Left lung (tissue), 10 donors: ENCODE data around the gene SECTM1. TPM values are rescaled to one million over a fixed set of nuclear protein-coding genes. Genes with fewer than 3 reads are reported as not detected.

Source experiments
- ATAC-seq: fragments of 200-7000 bp; cut with Tn5 transposase; one replicate; pipeline ENCODE4 v1.9.1; 2020; ENCODE audit warnings: moderate library complexity
- DNase-seq, 4 donors: peaks; one replicate each; pipeline ENCODE4 v3.0.0-alpha.2; 2013 to 2020
- H3K27ac ChIP-seq, 2 donors: fragments of 200-600 bp; sonication (generic) in 1 of 2; one replicate each; pipeline versions ENCODE4 v1.5.0 to v1.8.0; 2020 to 2021
- H3K27me3 ChIP-seq, 2 donors: fragments of 200-600 bp; sonication (generic) in 1 of 2; one replicate each; pipeline versions ENCODE4 v1.5.0 to v1.8.0; 2020 to 2021
- H3K36me3 ChIP-seq, 2 donors: fragments of 200-600 bp; sonication (generic) in 1 of 2; one replicate each; pipeline versions ENCODE4 v1.5.0 to v1.8.0; 2020 to 2021
- H3K4me1 ChIP-seq, 2 donors: fragments of 200-600 bp; one replicate each; pipeline ENCODE4 v1.8.0; 2021
- H3K4me3 ChIP-seq, 2 donors: fragments of 200-600 bp; sonication (generic) in 1 of 2; one replicate each; pipeline versions ENCODE4 v1.5.0 to v1.8.0; 2020 to 2021; ENCODE audit warnings: mild to moderate bottlenecking in 1 of 2
- H3K9me3 ChIP-seq, 2 donors: fragments of 200-600 bp; sonication (generic) in 1 of 2; one replicate each; pipeline versions ENCODE4 v1.5.0 to v1.8.0; 2020 to 2021
- intact Hi-C, 2 donors: fragments of 100-400 bp; cut with DNase I; formaldehyde crosslinking; loops; one replicate each; pipeline versions ENCODE4 v1.11.2 to v1.14.2; 2022
- polyA plus RNA-seq, 6 donors: library from polyadenylated mRNA; unstranded; fragments of 120-200 nt; gene quantifications; one replicate each; pipeline ENCODE4 v1.2.1, GENCODE V29; 2013; ENCODE audit not compliant: insufficient read length in 6 of 6
- total RNA-seq, 2 donors: library from RNA; stranded (reverse); fragmentation: NEBNext Ultra II Directional; extraction: Animal tissue kit (Norgen Biotek cat#: 25700); gene quantifications; one replicate each; pipeline ENCODE4 v1.2.1, GENCODE V29; 2021
- TF ChIP-seq, protein P1 (sequence below), 2 donors: fragments of 200-600 bp; sonication (generic) in 1 of 2; IDR thresholded peaks; one replicate each; pipeline versions ENCODE4 v1.5.0 to v1.8.0; 2021; ENCODE audit warnings: antibody characterized with exemption in 2 of 2
- donor health status: DM: no; HTN: yes; CAD: no.
- donor health status: DM: no; HTN: no; CAD: no.

Gene SECTM1
- total and polyA plus RNA-seq, 8 donors, result 1.9 to 36.8 (median 2.7) TPM

DNA sequence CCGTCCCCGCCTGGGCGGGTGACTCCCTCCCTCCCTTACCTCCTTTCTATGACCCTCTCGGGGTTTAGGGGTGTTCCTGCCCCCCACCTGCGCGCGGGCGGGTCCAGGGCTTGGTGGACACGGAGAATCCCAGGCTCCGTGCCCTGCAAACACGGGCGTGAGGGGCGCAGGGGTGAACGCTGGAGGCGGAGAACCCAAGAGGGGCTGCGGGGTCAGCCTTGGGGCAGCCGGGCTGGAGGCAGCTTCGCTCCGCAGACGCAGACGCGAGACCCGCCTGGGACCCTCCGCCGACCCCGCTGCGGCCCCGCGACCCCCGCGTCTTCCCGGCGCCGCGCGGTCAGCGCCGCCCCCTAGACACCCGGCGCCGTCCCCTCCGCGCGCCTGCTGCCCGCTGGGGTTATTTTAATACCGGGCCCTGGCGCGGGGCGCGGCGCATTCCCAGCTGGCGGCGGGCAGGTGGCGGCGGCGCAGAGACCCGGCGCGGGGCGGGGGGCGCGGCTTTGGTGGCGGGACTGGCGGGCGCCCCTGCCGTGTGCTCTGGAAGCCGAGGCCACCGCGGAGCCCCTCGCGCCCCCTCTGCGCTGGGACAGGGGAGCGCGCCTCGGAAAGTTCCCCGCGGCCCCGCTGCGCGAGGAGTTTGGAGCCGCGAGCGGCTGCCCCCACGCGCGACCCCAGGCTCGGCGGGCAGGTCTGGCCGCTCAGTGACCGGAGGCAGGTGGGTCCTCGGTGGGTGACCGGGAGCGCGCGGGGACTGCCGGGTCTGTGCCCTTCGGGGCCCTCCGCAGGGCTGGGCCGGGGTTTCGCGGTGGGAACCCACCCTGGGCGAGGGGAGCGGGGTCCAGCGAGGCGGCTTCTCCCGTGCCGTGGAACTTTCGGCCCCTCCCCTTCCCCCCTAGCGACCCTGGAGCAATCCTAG, 38.0 kb upstream of the SECTM1 start, which contains the start of gene UTS2R:
UTS2R (plus strand) TSS at position 433 of the 916 bp plus-strand sequence. CDS start 2,560 bp downstream, outside the sequence.
- Histone ChIP-seq H3K36me3 (no peaks in the 10 kb centered on the region), H3K4me1 (peaks cover 6 to 25% of the 10 kb centered on the region in 2 donors), H3K9me3 (no peaks in the 10 kb centered on the region), H3K27me3 (peaks cover 65 to 92% of the 10 kb centered on the region in 2 donors), H3K27ac (no peak within 1 kb of the TSS), H3K4me3 (peak within 1 kb of the TSS in 1 of 2 donors; percentile 4)
- ATAC-seq, result no peak
- peak in 1 of 4 donors; percentile 72 for DNase-seq
- intact Hi-C loops, result no loop called here
- TF ChIP-seq, protein P1, sequence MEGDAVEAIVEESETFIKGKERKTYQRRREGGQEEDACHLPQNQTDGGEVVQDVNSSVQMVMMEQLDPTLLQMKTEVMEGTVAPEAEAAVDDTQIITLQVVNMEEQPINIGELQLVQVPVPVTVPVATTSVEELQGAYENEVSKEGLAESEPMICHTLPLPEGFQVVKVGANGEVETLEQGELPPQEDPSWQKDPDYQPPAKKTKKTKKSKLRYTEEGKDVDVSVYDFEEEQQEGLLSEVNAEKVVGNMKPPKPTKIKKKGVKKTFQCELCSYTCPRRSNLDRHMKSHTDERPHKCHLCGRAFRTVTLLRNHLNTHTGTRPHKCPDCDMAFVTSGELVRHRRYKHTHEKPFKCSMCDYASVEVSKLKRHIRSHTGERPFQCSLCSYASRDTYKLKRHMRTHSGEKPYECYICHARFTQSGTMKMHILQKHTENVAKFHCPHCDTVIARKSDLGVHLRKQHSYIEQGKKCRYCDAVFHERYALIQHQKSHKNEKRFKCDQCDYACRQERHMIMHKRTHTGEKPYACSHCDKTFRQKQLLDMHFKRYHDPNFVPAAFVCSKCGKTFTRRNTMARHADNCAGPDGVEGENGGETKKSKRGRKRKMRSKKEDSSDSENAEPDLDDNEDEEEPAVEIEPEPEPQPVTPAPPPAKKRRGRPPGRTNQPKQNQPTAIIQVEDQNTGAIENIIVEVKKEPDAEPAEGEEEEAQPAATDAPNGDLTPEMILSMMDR (IDR thresholded peaks at IDR 0.05), result no peak

DNA sequence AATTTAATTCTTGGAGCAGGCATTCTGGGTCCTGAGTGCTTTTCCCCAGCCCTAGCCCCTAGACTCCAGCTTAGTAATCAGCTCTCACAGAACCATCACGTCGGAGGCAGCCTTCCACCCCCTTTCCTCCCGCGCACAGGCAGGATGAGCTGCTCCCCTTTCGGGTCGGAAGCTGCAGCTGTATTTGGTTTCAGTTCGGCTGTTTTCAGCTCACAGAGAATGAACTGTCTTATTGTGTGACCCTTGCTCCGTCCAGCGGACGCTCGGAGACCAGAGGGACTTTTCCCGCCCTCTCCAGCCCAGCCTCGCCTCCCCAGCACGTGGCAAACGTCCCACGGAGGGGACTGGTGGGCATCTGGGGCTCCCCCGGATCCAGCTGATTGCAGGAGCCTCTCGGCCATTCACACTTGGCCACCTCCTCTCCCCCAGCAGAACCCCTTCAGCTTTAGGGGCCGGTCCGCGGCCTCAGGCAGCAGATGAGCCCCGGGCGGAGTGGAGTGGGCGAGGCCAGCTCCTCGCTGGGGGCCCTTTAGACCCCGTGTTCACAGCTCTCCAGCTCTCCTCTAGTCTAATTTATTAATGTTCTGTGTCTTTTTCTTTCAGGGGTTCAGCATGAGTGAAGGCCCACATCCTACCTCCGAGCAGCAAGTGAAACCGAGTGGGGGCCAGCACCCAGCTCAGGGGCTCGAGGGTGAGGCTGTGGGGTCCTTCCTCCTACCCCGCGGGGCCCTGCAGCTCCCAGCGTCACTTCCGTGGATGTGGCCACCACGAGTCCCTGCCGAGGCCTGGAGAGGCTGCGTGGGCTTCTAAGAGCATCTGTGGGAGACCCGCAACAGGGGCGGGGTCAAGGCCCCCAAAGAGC, 37.1 kb upstream of the SECTM1 start:
- DNase-seq, result peak in 1 of 4 donors; percentile 53
- ATAC-seq, result no peak
- H3K27me3 ChIP-seq, result peaks cover 56 to 83% of the 10 kb centered on the region in 2 donors

DNA sequence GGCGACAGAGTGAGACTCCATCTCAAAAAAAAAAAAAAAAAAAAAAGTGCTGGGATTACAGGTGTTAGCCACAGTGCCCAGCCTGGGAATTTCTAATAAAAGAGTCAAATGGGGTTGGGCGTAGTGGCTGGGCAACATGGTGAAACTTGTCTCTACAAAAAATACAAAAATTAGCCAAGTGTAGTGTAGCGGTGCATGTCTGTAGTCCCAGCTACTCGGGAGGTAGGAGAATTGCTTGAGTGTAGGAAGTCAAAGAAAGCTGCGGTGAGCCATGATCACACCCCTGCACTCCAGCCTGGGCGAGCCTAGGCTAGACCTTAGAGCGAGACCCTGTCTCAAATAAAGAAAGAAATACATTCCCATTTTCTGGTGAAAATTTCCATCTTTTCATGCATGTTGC, 35.6 kb upstream of the SECTM1 start:
- no peak overlapping the region for H3K4me3 ChIP-seq
- DNase-seq (no peak), ATAC-seq (no peak)
- no peaks in the 10 kb centered on the region for H3K9me3 ChIP-seq
- no peak overlapping the region for H3K27ac ChIP-seq
- TF ChIP-seq, protein P1 (IDR thresholded peaks at IDR 0.05), result no peak
- H3K4me1 ChIP-seq, result peaks cover 6 to 25% of the 10 kb centered on the region in 2 donors
- H3K27me3 ChIP-seq, result peaks cover 42 to 68% of the 10 kb centered on the region in 2 donors
- intact Hi-C loops, result no loop called here
- H3K36me3 ChIP-seq, result no peaks in the 10 kb centered on the region

More for the DNA sequence above, 37.1 kb upstream of the SECTM1 start:
- Histone ChIP-seq H3K27ac (no peak overlapping the region), H3K4me1 (peaks cover 6 to 25% of the 10 kb centered on the region in 2 donors), H3K9me3 (no peaks in the 10 kb centered on the region), H3K36me3 (no peaks in the 10 kb centered on the region), H3K4me3 (peak overlapping the region in 1 of 2 donors; percentile 4)
- intact Hi-C loops, result no loop called here
- TF ChIP-seq, protein P1 (IDR thresholded peaks at IDR 0.05), result no peak

DNA sequence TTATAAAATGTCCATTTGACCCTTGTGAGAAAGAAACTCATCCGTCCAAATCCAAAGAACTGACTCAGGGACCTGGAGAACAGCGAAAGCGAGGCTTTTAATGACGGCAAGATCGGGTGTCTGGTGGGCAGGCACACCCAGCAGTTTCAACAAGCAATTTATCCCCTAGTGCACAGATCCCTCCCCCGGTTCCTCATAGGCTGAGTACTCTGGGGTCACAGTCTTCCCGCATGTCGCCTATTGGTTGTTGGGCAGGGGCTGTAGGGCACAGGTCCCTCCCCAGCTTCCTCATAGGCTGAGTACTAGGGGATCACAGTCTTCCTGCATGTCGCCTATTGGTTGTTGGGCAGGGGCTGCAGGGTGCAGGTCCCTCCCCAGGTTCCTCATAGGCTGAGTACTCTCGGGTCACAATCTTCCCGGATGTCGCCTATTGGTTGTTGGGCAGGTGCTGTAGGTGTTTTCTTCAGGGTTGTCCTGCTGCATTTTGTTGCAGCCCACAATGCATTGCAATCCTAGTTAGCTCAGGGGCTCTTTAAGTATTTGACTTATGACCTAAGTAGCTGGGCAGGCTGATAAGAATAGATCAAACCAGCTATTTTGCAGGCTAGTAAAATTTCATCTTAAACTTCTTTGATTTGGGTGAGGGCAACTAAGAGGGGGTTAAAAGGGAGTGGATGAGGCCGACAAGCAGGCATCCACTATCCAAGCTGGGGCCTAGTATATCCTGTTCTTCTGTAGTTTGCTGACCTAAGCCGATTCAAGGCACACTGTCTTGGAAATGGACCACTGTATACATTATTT, 34.4 kb upstream of the SECTM1 start:
- intact Hi-C loops, result no loop called here
- ATAC-seq, result no peak

More for the DNA sequence above, 34.4 kb upstream of the SECTM1 start:
- Histone ChIP-seq H3K4me1 (peaks cover 6 to 25% of the 10 kb centered on the region in 2 donors), H3K27me3 (peaks cover 37 to 55% of the 10 kb centered on the region in 2 donors), H3K4me3 (no peak overlapping the region), H3K9me3 (no peaks in the 10 kb centered on the region), H3K36me3 (no peaks in the 10 kb centered on the region), H3K27ac (no peak overlapping the region)
- TF ChIP-seq, protein P1 (IDR thresholded peaks at IDR 0.05), result no peak
- DNase-seq, result no peak
